HG02623 (cell line): ENCODE data around the gene TMEM131L.
"Not testable (repeated sequence)": the region's sequence is repeated elsewhere in the genome, so short reads cannot be mapped to it uniquely, and the experiment has no call there.

Experiments
- ATAC-seq: cut with Tn5 transposase; IDR thresholded peaks from one replicate; pipeline ENCODE4 v1.9.1; 2021; ENCODE audit warnings: moderate library complexity; ENCODE audit not compliant: unreplicated experiment

Gene TMEM131L

GRCh38 chr4:153566631-153567150 lies 100.5 kb downstream of the TMEM131L start:
- ATAC-seq = no peak

GRCh38 chr4:153567660-153568059 lies 101.5 kb downstream of the TMEM131L start:
- ATAC-seq = not testable (repeated sequence)

- ATAC-seq = peak; percentile 47
These were observed 104.2 kb downstream of the TMEM131L start for GRCh38 chr4:153570228-153570973.

- ATAC-seq = no peak
These were observed 104.9 kb downstream of the TMEM131L start for GRCh38 chr4:153571006-153571545.

GRCh38 chr4:153572609-153573008 lies 106.4 kb downstream of the TMEM131L start:
- ATAC-seq = no peak

- no peak for ATAC-seq
These were observed 107.1 kb downstream of the TMEM131L start for GRCh38 chr4:153573221-153573620.

GRCh38 chr4:153573881-153574802 lies 108.0 kb downstream of the TMEM131L start:
- peak; percentile 53 for ATAC-seq

- ATAC-seq = no peak
These were observed 110.2 kb downstream of the TMEM131L start for GRCh38 chr4:153576443-153576774.

GRCh38 chr4:153577053-153577452 lies 110.9 kb downstream of the TMEM131L start:
- ATAC-seq = no peak

GRCh38 chr4:153579410-153579809 lies 113.2 kb downstream of the TMEM131L start:
- no peak for ATAC-seq

- ATAC-seq = no peak
These were observed 113.7 kb downstream of the TMEM131L start for GRCh38 chr4:153579872-153580271.

GRCh38 chr4:153582954-153583702 lies 117.0 kb downstream of the TMEM131L start:
- no peak for ATAC-seq

- no peak for ATAC-seq
These were observed 118.9 kb downstream of the TMEM131L start for GRCh38 chr4:153585026-153585425.

GRCh38 chr4:153589703-153590595 lies 123.8 kb downstream of the TMEM131L start:
- no peak for ATAC-seq

GRCh38 chr4:153591441-153591840 lies 125.3 kb downstream of the TMEM131L start:
- ATAC-seq = no peak

GRCh38 chr4:153592064-153592463 lies 125.9 kb downstream of the TMEM131L start:
- ATAC-seq = no peak

- ATAC-seq = no peak
These were observed 127.0 kb downstream of the TMEM131L start for GRCh38 chr4:153593161-153593560.

GRCh38 chr4:153594210-153594609 lies 128.1 kb downstream of the TMEM131L start:
- no peak for ATAC-seq

GRCh38 chr4:153595894-153596601 lies 129.9 kb downstream of the TMEM131L start:
- ATAC-seq = no peak
